HG02588 (cell line): ENCODE data around the gene CD68.
"Not testable (repeated sequence)": the region's sequence is repeated elsewhere in the genome, so short reads cannot be mapped to it uniquely, and the experiment has no call there.

Experiments used
- ATAC-seq: cut with Tn5 transposase; IDR thresholded peaks from one replicate; pipeline ENCODE4 v1.9.1; 2021; ENCODE audit warnings: mild to moderate bottlenecking, moderate library complexity; ENCODE audit not compliant: unreplicated experiment

The CD68 gene

GRCh38 chr17:7580604-7581575, 1.5 kb downstream of the CD68 start:
- ATAC-seq, result no peak

- no peak for ATAC-seq
These were observed 3.2 kb downstream of the CD68 start for GRCh38 chr17:7582396-7583252.

- peak; percentile 61 for ATAC-seq
These were observed 4.0 kb downstream of the CD68 start, which contains the start of gene MPDU1 for GRCh38 chr17:7583253-7584109. TSS of gene MPDU1 (plus strand) at chr17:7583852. CDS start at chr17:7583863, 11 bp downstream.

GRCh38 chr17:7586673-7587419, 7.4 kb downstream of the CD68 start:
- no peak for ATAC-seq

- ATAC-seq, result no peak
These were observed 8.1 kb downstream of the CD68 start for GRCh38 chr17:7587420-7588151.

- no peak for ATAC-seq
These were observed 9.2 kb downstream of the CD68 start for GRCh38 chr17:7588553-7589203.

GRCh38 chr17:7589204-7589868, 9.9 kb downstream of the CD68 start:
- ATAC-seq, result no peak

GRCh38 chr17:7589891-7590691, 10.7 kb downstream of the CD68 start, which contains the start of gene SOX15:
TSS of gene SOX15 (minus strand) at chr17:7590094. CDS start at chr17:7589676, 418 bp downstream.
- no peak for ATAC-seq

GRCh38 chr17:7590743-7591142, 11.3 kb downstream of the CD68 start:
- no peak for ATAC-seq

- no peak for ATAC-seq
These were observed 12.2 kb downstream of the CD68 start for GRCh38 chr17:7591596-7591995.

- ATAC-seq, result no peak
These were observed 13.1 kb downstream of the CD68 start for GRCh38 chr17:7592422-7593021.

GRCh38 chr17:7593296-7593695, 13.9 kb downstream of the CD68 start:
- ATAC-seq, result no peak

GRCh38 chr17:7597561-7597960, 18.1 kb downstream of the CD68 start:
- not testable (repeated sequence) for ATAC-seq

- ATAC-seq, result no peak
These were observed 26.8 kb downstream of the CD68 start for GRCh38 chr17:7606280-7606679.

GRCh38 chr17:7610641-7611040, 31.2 kb downstream of the CD68 start:
- no peak for ATAC-seq

GRCh38 chr17:7611635-7612293, 32.3 kb downstream of the CD68 start:
- ATAC-seq, result no peak
